B cell (primary cell): Measurements from ENCODE around the gene DDI2.

ENCODE experiments used
- CTCF ChIP-seq: fragments of 200-600 bp; IDR thresholded peaks from one replicate; pipeline ENCODE4 v1.8.0; 2022; ENCODE audit warnings: antibody characterized with exemption, mild to moderate bottlenecking
- EZH2 ChIP-seq: IDR thresholded peaks from 2 replicates; pipeline ENCODE4 v1.6.1; 2012; ENCODE audit warnings: borderline replicate concordance, low read depth, mild to moderate bottlenecking, moderate library complexity, low read length; ENCODE audit not compliant: insufficient read depth, poor library complexity, severe bottlenecking

- TF ChIP-seq CTCF (no peak), EZH2 (no peak)
Measured at GRCh38 chr1:15575549-15576150, 41.6 kb upstream of the DDI2 start.
